Fibroblast of skin of right quadriceps (primary cell): ENCODE results near the gene MBD5.

Experiments used
- DNase-seq: peaks from one replicate; pipeline ENCODE4 v3.0.0-alpha.2; 2013

MBD5 gene

GRCh38 chr2:148554459-148555247, 533.8 kb downstream of the MBD5 start:
- no peak for DNase-seq

- no peak for DNase-seq
Observed at GRCh38 chr2:148555622-148556294, 534.9 kb downstream of the MBD5 start.

- DNase-seq, result no peak
Observed at GRCh38 chr2:148557844-148558436, 537.0 kb downstream of the MBD5 start.

- DNase-seq, result no peak
Observed at GRCh38 chr2:148560496-148560895, 539.6 kb downstream of the MBD5 start.

- DNase-seq, result no peak
Observed at GRCh38 chr2:148561389-148561788, 540.5 kb downstream of the MBD5 start.

- DNase-seq, result no peak
Observed at GRCh38 chr2:148565272-148565894, 544.5 kb downstream of the MBD5 start.
